MV-4-11 (cell line): ENCODE results near the gene NSMF.

Experiments
- DNase-seq: peaks from one replicate; lab custom pipeline; 2025; lab: John Stamatoyannopoulos, UW

NSMF gene

DNA sequence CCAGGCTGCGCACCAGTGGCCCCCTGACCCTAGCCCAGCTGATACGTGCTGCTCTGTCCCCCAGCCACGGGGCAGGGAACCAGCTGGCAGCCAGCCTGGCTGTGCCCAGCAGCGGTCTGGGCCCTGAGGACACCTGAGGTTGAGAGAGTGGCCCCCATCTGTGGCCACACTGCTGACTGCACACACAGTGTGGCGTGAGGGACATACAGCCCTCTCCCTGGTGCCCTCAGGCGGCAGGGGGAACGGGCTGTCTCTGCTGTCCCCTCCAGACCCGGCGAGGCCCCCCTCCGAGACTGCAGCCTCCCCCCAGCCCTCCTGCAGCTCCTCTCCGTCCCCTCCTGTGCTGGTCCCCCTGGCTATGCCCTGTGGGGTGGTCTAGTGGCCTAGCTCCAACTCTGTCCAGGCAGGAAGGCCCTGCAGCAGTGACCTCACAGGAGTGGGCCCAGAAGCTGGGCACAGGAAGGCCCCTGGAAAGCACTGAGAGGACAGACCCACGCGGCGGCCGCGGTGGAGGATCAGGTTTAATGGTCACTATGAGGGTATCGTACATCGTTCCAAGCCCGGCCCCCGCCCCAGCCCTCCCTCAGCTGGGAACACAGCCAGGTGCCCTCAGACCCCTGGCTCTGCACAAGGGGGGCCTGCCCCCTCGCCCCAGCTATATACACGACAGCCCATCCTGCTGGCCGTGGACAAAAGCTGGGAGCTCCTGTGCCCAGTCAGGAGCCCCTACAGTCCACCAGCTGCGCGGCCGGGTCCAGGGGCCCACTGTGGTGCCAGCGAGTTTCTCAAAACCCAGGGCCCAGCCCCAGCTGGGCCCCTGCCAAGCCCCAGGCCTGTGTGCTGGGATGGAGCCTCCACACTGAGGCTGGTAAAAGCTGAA, 11.2 kb downstream of the NSMF start:
- no peak for DNase-seq

DNA sequence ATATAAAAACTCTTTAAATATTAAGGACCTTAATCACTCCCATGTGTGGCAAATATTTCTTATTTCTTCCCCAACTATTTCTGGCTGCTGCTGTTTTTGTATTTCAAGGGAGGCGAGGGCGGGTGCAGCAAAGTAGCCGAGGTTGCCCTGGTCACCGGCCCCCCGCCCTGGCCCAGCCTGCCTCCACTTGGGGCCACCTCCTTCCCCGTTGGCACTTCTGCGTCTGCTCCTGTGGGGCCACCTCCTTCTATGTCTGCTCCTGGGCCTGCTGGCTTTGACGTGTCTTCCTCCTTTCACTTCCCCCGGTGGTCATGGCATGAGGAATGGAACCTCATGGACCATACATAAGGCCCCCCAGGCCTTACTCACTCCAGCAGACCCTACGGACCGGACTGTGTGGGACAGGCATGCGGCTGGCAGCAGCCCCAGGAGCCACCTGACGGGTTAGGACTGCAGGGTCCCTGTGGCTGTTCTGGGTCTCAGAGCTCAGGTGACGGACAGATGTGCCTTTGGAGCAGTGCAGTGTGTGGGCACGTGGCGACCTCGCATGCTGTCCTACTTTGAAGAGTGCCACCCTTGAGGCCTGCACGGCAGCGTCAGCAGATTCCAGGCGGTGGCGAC, 12.2 kb downstream of the NSMF start:
- peak; percentile 77 for DNase-seq

DNA sequence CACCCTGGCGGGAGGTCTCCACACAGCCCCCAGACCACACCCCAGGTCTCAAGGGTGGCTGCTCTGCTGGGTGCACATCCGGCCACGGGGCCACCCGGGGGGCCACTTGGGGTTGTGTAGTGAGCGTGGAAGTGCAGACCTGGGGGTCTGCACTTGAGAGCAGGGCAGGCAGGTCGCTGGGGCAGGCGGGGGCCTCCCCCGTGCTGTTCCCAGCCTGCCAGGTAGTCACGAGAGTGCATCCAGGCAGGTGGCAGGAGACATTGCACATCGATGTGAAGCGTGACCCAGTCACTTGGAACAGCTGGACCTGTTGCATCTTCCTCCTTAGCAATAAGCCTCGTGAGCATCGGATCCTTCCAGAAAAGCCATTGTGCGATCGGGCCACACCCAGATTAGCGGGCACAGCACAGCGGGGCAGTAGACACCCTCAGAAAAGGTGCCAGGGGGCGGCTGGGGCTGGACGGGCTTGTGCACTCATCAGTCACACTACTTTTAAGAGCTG, 13.2 kb downstream of the NSMF start:
- DNase-seq = no peak

DNA sequence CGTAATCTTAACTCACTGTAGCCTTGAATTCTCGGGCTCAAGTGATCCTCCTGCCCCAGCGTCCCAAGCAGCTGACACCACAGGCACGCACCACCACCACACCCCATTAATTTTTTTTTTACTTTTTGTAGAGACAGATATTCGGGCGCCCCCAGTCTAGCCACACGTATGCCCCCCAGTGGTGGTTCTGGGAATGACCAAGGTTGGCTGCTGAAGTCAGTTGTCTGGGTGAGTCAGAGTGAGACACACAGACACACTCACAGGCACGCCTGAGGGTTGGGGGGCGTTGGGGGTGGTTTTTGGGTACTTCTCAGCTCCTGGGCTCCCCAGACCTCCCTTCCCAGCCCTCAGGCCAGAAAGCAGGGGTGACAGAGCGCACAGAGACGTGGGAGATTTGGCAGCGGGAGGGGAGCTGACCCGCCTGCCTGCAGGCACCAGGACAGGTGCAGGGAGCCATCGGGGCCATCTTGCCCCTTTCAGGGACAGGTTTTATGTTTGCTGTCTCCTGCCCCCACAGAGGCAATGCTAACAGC, 13.8 kb downstream of the NSMF start:
- DNase-seq = peak; percentile 62

DNA sequence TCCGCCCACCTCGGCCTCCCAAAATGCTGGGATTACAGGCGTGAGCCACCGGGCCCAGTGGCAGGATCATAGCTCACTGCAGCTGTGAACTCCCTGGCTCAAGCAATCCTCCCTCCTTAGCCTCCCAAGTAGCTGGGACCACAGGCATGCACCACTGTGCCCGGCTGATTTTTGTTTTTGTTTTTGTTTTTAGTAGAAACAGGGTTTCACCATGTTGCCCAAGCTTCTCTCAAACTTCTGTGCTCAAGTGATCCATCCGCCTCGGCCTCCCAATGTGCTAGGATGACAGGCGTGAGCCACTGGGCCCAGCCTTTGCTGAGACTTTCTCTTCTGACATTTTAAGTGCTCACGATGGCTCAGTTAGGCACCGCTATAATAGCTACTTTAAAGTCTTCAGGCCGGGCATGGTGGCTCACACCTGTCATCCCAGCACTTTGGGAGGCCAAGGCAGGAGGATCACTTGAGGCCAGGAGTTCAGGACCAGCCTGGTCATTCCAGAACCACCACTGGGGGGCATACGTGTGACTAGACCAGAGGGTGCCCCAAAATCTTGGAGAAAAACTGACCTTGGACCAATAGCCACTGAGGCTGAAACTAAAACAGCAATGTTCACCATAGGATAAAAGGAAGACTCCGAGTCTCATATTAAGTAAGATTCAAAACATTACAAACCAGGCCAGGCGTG, 14.9 kb downstream of the NSMF start:
- DNase-seq = no peak

DNA sequence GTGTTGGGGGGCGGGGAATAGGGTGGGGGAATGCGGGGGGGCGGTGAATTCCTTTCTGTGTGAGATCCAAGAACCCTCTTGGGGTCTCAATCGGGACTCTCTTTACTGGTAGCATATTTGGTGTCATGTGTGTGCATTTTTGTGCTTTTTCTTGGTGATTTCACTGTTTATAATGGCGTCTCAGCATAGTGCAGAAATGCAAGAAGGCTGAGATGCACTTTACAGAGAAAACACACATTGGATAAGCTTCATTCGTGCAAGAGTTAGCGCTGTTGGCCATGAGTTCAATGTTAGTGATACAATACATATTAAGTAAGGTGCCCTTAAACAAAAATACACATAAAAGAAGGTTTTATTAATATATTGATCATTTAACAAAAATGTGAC, 17.2 kb downstream of the NSMF start:
- no peak for DNase-seq

DNA sequence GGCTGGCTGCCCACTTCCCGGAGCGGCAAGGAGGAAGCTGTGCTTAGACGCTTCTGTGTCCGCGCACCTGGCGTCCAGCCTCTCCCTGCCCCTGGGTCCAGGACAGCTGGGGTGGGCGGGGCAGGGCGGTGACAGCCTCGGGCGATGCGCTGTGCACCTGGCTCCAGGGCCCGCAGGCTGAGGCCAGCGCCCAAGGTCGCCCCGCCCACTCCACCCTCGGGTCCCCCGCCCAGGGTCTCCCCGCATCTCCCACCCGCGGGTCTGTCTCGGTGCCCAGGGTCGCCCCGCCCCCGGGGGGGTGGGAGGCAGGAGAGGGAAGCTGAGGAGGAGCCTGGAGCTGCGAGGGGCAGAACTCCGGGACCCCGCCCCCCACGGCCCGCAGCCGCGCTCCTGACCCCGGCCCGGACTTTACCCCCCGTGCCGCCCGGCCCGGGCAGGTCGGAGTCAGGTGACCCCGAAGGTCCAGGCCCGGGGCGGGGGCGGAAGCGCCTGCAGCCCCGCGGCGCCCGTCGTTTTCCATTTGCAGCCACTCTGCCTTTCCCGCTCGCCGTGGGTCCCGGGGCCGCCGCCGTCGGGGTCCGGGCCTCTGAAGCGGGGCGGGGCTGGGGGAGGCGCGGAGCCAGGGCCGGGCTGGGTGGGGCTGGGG, 17.7 kb downstream of the NSMF start, which contains the start of gene ENTPD8:
ENTPD8 (minus strand) TSS at position 69 of the 646 bp plus-strand sequence. CDS start 3,072 bp downstream, outside the sequence.
- no peak for DNase-seq

DNA sequence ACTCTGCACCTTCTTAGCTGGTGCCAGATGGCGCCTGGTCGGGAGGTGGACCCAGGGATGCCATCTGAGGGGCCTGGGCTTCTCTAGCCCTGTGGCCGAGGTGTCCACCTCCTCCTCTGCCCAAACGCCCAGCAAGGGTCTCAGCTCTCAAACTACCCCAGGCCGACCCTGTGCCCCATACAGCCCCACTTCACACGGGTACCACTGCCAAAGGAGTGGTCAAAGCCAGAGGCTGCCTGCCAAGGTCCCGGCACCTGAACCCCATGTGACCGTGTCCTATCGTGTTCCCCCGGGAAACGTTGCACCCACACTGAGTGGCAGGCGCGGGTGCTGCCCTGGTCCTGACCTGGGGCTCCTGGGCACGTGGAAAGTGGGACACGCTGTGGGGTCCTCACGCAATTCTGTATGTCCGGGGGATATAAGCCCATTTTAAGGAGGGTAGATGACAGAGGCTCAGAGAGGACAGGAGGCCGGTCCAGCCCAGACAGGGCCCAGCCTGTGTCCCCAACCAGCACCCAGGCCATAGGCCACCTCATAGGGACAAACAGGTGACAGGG, 19.9 kb downstream of the NSMF start:
- DNase-seq = no peak

DNA sequence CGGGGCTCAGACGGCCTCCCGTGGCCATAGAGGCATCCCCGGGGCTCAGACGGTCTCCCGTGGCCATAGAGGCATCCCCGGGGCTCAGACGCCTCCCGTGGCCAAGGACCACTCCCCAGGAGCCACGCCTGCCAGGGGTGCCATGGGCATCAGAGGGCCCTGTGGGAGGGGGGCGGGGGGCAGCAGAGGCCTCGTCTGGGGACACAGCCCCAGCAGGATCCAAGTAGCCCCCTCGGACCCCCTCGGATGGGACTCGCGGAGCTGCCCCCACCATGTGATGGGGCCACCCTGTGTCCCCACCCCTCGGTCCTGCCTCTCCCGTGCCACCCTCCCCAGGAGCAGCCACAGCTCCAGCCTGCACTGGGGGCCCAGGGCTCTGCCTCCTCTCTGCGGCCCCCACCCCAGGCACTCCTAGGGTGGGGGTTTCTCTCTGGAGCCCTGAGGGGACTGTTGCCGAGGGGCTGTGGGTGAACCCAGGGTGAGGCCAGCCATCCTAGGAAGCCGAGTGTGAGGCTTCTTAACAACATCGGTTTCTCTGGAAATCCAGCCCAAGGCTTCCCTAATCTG, 20.5 kb downstream of the NSMF start:
- no peak for DNase-seq

DNA sequence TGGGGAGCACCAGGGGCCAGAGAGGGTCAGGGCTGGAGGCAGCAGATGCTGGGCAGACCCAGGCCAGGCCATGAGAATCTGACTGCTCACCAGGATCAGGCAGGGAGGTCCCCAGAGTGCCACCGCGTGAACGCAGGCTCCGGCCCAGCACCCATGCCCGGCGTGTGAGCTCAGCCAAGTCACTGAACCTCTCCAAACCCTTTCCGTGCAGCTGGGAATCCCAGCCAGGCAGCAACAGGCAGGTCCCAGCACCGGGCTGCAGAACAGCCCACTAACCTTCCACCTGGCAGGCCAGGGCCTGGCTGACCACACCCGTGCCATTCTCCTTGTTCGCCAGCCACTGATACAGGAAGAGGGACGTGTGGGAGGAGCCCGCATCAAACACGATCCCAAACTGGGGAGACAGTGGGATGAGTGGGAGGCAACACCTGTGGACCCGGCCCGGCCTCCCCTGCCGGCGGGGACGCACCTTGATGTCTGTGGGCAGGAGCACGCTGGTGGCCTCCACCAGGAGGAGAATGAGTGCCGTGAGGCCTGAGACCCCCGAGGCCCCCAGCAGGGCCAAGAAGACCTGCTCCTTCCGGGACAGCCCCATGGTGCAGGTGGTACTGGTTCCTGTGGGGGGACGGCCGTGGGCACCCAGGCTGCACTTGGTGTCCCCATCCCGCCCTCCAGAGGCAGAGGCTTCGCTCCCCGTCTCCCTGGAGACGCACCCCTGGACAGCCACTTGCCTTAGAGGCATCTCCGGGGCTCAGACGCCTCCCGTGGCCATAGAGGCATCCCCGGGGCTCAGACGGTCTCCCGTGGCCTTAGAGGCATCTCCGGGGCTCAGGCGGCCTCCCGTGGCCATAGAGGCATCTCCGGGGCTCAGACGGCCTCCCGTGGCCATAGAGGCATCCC, 21.2 kb downstream of the NSMF start:
- no peak for DNase-seq

DNA sequence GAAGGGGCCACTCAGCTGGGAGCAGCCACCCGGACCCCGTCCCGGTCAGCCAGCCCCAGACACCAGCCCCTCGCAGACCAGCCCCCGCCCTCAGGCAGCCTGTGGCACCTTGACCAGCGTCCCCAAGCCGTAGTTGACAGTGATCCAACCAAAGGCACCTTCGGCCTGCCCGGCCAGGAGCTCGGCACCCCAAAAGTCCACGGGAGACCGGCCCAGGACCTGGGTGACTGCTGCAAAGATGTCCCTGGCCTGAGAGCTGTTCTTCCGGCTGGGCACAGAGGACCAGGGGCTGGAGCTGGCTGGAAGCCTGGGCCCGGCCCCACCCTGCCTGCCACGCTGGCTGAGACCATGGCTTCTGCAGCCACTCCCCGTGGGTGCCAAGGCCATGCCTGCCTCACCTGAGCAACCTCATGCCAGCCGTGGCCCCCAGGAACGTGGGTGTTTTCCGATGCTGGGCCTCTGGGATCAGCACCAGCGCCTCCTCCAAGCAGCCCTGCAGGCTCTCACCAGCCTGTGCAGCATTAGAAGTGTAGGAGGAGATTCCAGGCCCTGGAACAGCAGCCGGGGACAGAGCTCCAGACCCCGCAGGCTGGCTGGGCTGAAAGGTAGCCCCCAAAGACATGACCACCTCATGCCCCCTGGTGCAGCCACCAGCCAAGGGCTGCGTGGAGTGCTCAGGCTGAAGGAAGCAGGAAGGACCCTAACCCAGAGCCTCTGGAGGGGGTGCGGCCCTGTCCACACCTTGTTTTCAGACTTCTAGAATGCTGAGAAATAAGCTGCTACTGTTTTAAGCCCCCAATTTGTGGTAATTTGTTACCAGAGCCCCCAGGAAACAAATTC, 22.2 kb downstream of the NSMF start:
- DNase-seq = no peak

DNA sequence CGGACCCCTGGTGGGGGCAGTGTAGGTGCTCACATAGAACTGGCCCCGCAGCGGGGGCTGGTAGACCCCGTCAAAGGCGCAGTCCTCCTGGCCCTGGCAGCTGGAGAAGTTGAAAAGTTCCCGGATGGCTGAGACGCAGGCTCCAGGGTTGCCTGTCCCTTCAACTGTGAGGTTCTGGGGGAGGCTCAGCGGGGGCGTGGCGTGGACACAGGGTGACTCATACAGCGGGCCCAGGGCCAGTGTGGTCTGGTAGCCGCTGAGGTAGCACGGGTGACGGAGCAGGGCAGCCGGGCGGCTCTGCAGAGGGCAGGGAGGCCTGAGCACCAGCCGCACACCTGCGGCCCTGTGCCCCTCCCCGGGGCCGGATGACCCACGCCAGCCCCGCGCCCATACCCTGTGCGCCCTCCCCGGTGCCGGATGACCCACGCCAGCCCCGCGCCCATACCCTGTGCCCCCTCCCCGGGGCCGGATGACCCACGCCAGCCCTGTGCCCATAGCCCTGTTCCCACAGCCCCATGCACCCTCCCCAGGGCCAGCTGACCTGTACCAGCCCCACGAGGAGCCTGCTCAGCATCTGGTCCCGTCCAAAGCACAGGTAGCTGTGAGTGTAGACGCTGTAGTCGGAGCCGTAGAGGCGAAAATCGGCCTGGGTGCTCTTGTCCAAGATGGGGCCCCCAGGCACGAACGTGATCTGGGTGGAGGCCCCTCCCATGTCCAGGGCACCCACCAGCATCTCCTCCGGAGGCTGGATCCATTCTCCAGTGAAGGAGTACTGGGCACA, 23.0 kb downstream of the NSMF start:
- DNase-seq = peak; percentile 59

DNA sequence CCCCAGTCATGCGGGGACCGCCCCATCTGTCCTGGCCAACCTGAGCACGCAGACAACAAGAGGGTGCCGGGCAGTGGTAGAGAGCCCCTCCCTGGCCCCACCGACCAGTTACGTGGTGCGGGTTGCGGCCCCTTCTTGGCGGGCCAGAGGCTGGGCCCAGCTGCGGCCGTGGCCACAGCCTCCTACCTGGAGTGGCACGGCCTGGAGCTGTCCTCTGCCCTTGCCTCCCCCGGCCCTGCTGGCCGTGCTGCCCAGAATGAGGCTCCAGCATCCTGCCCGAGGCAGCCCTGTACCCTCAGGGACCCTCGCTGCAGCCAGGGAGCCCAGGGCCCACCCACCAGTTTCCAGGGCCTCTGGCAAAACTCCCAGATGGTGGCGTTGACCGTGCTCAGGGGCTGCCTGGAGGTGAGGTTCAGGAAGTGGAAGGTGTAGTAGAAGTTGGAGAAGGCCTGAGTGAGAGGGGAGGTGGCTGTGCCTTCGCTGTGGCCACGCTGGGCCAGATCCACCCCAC, 23.7 kb downstream of the NSMF start:
- no peak for DNase-seq

DNA sequence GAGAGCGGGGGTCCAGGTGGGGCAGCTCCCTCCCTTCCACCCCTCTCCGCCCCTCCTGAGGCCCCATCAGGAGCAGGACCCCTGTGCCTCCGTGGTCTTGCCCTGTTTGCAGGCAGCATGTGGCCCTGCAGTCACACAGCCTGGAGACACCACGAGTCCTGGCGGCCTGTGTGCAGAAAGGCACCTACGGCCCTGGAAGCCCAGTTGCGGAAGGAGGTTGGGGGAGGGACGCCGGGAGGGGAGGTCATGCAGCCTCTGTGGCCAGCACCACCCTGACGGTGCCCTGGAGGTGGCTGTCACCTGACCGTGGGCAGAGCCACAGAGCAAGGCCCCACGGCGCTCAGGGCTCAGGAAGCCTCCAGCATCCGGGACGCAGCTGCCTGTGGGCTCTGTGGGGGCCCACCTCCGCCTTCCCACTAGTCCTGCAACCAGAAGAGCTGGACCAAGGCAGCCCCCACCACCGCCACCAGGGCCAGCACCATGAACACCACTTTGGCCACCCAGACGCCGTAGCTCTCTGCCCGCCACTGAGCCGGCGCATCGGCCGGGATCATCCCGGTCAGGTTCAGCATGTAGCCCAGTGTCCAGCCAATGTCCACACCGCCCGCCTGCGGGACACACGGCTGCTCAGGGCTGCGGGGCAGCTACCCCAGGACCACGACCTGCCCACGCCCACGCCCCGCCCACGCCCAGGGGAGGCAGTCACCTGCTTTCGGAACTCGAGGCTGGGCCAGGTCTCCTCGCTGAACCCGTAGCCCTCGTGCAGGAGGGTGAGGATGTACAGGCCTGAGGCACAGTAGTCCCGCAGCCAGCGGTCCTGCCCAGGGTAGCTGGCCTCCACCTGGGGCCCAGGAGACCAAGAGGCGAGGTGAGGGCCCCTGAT, 24.4 kb downstream of the NSMF start:
- DNase-seq = no peak

DNA sequence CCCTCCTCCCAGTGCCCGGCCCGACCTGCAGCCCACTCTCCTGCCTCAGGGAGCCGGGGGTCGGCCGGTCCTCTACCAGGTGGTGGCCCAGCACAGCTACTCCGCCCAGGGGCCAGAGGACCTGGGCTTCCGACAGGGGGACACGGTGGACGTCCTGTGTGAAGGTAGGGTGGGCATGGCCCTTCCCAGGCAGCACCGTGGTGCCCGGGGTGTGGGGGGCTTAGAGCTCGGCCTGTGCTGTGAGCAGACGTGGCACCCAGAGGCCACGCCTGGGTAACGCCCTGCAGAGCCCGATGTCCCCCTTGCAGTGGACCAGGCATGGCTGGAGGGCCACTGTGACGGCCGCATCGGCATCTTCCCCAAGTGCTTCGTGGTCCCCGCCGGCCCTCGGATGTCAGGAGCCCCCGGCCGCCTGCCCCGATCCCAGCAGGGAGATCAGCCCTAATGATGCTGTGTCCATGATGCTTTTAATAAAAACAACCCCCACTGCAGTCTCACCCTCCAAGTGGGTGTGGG, 25.2 kb downstream of the NSMF start:
- DNase-seq = no peak

DNA sequence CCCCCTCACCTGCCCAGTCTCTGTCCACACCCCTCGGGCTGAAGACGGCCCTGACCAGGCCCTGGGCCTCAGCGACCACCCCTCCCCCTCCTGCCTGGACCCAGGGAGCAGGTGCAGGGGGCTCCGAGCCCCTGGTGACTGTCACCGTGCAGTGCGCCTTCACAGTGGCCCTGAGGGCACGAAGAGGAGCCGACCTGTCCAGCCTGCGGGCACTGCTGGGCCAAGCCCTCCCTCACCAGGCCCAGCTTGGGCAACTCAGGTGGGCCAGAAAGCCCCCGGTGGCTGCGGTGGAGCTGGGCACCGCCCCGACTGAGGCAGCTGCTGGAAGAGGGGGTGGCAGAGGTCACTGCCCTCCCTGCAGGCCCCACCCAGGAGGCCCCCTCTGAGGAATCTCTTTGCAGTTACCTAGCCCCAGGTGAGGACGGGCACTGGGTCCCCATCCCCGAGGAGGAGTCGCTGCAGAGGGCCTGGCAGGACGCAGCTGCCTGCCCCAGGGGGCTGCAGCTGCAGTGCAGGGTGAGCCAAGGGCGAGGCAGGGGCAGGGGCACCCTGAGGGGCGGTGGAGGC, 25.7 kb downstream of the NSMF start:
- DNase-seq = no peak
